Activated naive CD8-positive, alpha-beta T cell treated with anti-CD3 and anti-CD28 coated beads for 36 hours (primary cell): Measurements from ENCODE around the gene PKD1. TPM values are rescaled to one million over a fixed set of nuclear protein-coding genes. Genes with fewer than 3 reads are reported as not detected.
"Not testable (repeated sequence)": the region's sequence is repeated elsewhere in the genome, so short reads cannot be mapped to it uniquely, and the experiment has no call there.

Experiments used
- DNase-seq: peaks from one replicate; pipeline ENCODE4 v3.0.0; 2021
- H3K27ac Mint-ChIP-seq: one replicate; pipeline ENCODE4 v1.8.0; 2022; ENCODE audit warnings: mild to moderate bottlenecking, moderate library complexity, mixed read lengths
- H3K27me3 Mint-ChIP-seq: one replicate; pipeline ENCODE4 v1.8.0; 2022; ENCODE audit warnings: mild to moderate bottlenecking, mixed read lengths
- H3K36me3 Mint-ChIP-seq: one replicate; pipeline ENCODE4 v1.8.0; 2021; ENCODE audit warnings: mild to moderate bottlenecking, mixed read lengths
- H3K4me1 Mint-ChIP-seq: one replicate; pipeline ENCODE4 v1.8.0; 2021; ENCODE audit warnings: mixed read lengths
- H3K4me3 Mint-ChIP-seq: one replicate; pipeline ENCODE4 v1.8.0; 2022; ENCODE audit warnings: mild to moderate bottlenecking, moderate library complexity, mixed read lengths
- H3K9me3 Mint-ChIP-seq: one replicate; pipeline ENCODE4 v1.8.0; 2022; ENCODE audit warnings: mixed read lengths
- total RNA-seq, 2 experiments: library from RNA; stranded (reverse); gene quantifications; one replicate each; pipeline ENCODE4 v1.2.3, GENCODE V29; 2021

Gene PKD1
- total RNA-seq, 2 experiments from 2014 or later, result 52.6 to 54.5 TPM

DNA sequence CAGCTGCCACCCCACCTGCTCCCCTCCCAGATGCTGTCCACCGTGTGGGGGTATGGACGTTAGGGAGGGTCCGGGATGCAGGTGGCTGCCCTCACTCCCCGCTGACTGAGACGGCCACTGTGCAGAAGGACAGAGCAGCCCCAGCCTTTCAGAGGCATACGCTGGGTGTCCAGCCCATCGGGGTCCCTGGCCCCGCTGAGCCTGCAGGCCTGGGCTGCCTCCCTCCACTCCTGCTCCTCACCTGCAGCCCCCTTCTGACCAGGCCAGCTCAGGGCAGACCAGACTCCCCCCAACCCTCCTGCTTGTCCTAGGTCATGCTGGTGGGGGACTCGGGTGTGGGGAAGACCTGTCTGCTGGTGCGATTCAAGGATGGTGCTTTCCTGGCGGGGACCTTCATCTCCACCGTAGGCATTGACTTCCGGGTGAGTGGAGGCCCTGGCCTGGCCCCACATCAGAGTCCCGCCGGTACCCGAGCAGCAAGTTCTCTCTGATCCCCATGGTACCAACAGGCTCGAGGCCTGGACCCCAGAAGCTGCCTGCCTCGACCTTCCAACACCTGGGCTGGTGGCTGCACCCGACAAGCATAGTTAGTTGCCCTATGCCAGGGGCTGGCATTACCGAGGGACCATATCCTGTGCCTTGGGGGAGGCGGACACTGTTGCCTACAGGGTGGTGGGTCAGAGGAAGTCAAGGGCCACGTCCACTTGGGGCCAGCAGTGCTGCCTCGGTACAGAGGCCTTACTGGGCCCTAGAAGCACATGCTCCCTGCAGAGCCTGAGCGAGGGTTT is 14.1 kb upstream of the PKD1 start:
- Mint-ChIP-seq H3K4me3 (peak overlapping the region; percentile 1), H3K9me3 (no peaks in the 10 kb centered on the region), H3K27me3 (peaks cover 7% of the 10 kb centered on the region), H3K36me3 (peaks cover 35% of the 10 kb centered on the region), H3K27ac (peak overlapping the region; percentile 45), H3K4me1 (peaks cover 27% of the 10 kb centered on the region)
- peak; percentile 22 for DNase-seq

DNA sequence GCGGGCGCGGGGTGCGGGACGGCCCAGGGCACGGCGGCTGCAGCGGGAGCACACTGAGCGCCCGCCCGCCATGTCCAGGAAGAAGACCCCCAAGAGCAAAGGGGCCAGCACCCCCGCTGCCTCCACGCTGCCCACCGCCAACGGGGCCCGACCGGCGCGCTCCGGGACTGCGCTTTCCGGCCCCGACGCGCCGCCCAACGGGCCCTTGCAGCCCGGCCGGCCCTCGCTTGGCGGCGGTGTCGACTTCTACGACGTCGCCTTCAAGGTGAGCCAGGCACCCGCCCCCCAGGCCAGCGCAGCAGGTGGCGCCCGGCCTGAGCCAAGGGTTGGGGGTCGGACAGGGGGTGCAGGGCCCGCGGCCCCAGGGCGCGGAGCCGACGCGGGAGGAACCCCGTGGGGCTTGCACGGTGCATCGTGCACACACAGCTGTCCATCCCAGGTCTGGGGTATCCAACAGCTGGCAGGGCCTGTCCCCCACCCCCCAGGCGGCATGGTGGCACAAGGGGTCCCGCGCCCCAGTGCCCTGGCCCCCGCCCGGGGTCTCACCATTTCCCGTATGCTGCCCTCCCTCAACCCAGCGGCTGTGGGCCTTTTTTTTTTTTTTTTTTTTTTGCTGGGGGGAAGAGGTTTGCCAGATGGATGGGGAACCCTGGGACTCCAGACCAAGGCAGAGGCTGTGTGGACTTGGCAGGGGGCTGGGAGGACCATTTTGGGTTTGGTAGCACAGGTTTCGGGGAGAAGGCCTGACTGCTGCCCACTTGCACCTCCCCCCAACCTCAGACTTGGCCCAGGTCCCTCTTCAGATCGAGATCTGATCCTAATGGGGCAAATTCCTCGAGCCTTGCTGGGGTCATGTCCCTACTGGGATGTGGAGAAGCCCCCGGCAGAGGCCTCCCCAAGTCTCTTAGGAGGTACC is 13.3 kb upstream of the PKD1 start:
- peak overlapping the region; percentile 45 for H3K27ac Mint-ChIP-seq
- peak; percentile 60 for DNase-seq
- H3K4me3 Mint-ChIP-seq, result peak overlapping the region; percentile 34
- H3K4me1 Mint-ChIP-seq, result peaks cover 27% of the 10 kb centered on the region
- H3K9me3 Mint-ChIP-seq, result no peaks in the 10 kb centered on the region
- peaks cover 27% of the 10 kb centered on the region for H3K36me3 Mint-ChIP-seq
- H3K27me3 Mint-ChIP-seq, result peaks cover 3% of the 10 kb centered on the region

DNA sequence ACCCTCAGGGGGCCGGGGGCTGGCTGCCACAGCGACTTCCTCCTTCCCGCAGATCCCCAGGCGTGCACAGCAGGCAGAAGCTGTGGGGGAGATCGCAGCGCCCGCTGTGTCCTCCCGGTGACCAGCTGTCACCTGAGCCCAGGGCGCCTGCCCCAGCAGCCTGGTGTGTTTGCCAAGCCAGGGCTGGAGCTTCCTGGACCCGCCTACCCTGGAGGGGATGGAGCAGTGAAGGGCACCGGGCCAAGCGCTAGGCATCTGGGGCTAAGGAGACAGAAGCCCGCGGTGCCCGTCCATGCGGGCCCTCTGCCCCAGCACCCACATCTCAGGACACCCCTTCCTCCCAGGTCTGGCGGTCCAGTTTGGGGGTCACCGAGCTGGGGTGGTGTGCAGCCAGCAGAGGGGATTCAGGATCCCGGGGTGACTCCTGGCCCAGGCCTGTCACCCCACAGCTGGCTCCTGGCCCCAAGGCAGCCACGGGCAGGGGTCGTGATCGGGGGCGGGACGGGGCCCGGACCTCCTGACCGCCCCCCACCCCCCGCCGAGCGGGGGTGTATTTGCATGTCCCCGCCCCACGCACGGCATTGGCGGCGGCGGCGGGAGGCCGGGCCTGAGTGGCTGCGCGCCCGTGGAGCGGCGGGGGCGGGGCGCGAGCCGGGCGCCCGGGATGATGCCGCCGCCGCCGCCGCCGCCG is 12.4 kb upstream of the PKD1 start, which contains the start of gene RAB26:
Gene RAB26 (plus strand): TSS at position 645 of the 691 bp plus-strand sequence. CDS start 159 bp downstream, outside the sequence.
- H3K4me3 Mint-ChIP-seq, result peak within 1 kb of the TSS; percentile 34
- peaks cover 18% of the 10 kb centered on the region for H3K36me3 Mint-ChIP-seq
- peak; percentile 65 for DNase-seq
- H3K27ac Mint-ChIP-seq, result peak within 1 kb of the TSS; percentile 45
- peaks cover 23% of the 10 kb centered on the region for H3K4me1 Mint-ChIP-seq
- H3K9me3 Mint-ChIP-seq, result no peaks in the 10 kb centered on the region
- H3K27me3 Mint-ChIP-seq, result peaks cover 3% of the 10 kb centered on the region

DNA sequence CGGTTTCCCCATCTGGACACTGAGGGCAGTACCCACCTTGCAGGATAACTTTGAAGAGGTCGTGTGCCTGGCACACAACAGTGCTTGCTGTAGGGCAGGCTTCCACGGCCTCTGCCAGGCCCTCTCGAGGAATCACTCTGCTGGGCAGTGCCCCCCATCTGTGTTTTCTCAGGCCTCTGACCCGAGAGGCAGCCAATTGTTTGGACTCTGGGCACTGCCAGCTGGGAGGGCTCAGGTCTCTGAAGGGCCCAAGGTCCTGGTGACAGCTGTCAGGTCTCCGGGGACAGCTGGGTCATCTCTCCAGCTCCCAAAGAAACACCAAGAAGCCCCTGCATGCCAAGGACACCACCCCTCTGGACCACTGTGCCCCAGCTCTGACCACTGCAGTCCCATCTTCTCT is 11.7 kb upstream of the PKD1 start:
- Mint-ChIP-seq H3K9me3 (no peaks in the 10 kb centered on the region), H3K27me3 (peaks cover 3% of the 10 kb centered on the region), H3K36me3 (peaks cover 11% of the 10 kb centered on the region), H3K27ac (peak overlapping the region; percentile 48), H3K4me1 (peaks cover 18% of the 10 kb centered on the region), H3K4me3 (no peak overlapping the region)
- DNase-seq, result no peak

DNA sequence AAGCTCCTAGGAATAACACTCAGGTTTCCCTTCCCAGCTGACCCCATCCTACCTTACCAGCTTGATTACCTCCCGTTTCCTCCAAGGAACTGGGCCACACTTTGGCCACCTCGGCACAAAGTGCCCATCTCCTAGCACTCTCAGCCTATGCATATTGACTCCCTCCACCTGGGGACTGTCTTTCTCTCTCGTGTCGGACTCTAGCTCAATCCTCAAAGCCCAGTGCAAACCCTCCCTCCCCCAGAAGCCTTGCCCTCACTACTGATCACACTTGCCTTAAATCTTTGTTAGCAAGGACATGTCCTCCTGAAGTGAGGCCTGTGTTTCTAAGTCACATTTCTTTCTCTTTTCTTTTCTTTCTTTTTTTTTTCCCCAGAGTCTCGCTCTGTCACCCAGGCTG is 10.1 kb upstream of the PKD1 start:
- H3K27ac Mint-ChIP-seq, result no peak overlapping the region
- no peak overlapping the region for H3K4me3 Mint-ChIP-seq
- H3K4me1 Mint-ChIP-seq, result peaks cover 8% of the 10 kb centered on the region
- H3K36me3 Mint-ChIP-seq, result no peaks in the 10 kb centered on the region
- H3K27me3 Mint-ChIP-seq, result no peaks in the 10 kb centered on the region
- DNase-seq, result no peak
- no peaks in the 10 kb centered on the region for H3K9me3 Mint-ChIP-seq

DNA sequence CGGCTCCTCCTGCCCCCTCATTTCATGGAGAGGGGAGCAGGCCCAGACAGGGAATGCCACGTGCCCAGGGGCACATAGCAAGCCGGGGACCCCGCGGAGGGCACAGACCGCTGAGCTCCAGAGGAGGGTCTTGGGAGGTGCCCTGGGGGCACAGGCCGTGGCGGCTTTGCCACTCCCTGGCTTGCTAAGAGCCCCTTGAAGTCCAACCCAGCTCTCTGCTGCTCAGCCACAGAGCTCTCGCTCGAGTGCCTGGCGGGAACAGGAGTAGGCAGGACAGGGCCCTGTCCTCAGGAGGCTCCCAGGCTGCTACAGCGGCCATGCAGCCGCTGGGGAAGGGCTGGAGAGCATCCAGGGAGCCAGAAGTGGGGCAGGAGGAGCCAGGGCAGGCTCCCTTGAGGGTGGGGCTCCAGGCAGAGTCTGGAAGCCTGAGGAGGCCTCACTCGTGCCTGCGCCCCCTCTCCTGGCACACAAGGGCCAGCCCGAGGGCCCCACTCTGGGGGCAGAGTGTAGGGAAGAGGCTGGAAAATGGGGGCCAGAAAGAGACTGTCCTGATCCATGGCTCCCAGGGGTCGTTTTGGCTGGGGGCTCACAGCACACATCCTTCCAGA is 8.3 kb upstream of the PKD1 start:
- H3K27ac Mint-ChIP-seq, result no peak overlapping the region
- H3K4me1 Mint-ChIP-seq, result peaks cover 2% of the 10 kb centered on the region
- H3K36me3 Mint-ChIP-seq, result no peaks in the 10 kb centered on the region
- no peaks in the 10 kb centered on the region for H3K27me3 Mint-ChIP-seq
- no peak overlapping the region for H3K4me3 Mint-ChIP-seq
- H3K9me3 Mint-ChIP-seq, result no peaks in the 10 kb centered on the region
- no peak for DNase-seq

DNA sequence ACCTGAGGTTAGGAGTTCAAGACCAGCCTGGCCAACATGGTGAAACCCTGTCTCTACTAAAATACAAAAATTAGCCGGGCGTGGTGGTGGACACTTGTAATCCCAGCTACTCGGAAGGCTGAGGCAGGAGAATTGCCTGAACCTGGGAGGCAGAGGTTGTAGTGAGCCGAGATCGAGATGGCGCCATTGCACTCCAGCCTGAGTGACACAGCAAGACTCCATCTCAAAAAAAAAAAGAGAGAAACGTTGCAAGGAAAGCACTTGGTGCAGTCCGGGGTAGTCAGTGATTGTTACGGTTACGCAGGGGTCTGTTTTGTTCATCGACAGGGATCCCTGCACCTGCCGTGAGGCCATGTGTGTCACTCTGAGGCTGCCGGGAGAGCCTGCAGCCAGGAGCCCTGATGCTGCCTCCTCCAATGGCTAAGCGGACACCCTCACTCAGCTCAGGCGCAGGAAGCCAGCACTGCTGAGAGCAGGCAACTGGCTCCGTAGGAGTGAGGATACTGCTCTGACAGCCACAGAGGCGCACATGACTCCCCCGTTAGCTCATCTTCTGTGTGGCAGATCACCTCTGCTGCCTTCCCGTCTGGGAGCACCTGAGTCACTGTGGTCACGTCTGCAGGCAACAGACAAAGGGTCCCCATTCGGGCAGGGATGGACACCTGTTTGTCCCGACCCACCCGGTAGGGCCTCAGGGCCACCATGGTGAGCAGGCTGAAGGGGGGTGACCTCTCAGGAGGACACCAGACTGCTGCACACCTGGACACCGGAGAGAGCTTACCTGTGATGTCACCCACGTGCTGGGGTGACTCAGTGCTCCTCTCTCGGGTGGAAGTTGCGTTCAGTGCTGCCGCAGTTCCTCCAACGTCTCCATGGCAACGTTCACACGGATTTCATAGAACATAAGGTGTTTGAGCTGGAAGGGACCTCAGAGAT is 7.5 kb upstream of the PKD1 start:
- no peak for DNase-seq
- peaks cover 2% of the 10 kb centered on the region for H3K4me1 Mint-ChIP-seq
- H3K9me3 Mint-ChIP-seq, result no peaks in the 10 kb centered on the region
- no peak overlapping the region for H3K4me3 Mint-ChIP-seq
- no peak overlapping the region for H3K27ac Mint-ChIP-seq
- no peaks in the 10 kb centered on the region for H3K36me3 Mint-ChIP-seq
- H3K27me3 Mint-ChIP-seq, result no peaks in the 10 kb centered on the region

DNA sequence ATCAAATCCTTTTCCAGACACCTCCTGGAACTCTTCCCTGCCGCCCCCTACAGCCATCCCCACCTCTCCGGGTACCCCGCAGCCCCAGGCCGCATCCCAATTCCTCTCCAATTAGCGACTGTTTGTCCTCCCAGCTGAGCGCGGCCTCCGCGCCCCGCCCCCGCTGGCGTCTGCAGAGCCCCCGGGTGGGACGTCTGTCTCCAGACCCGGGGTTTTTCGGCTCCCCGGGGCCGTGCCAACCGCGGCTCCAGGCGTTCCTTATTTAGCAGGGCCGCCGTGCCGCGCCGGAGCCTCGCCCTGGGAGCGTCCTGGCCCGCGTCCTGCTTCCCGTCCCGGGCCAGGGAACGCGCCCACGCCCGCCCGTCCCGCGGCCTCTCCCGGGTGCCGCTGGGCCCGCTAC is 627 bp downstream of the PKD1 start:
- H3K27me3 Mint-ChIP-seq, H3K27ac Mint-ChIP-seq, H3K36me3 Mint-ChIP-seq, H3K9me3 Mint-ChIP-seq, H3K4me1 Mint-ChIP-seq: not testable (repeated sequence)
- peak overlapping the region; percentile 88 for H3K4me3 Mint-ChIP-seq
- peak; percentile 32 for DNase-seq

DNA sequence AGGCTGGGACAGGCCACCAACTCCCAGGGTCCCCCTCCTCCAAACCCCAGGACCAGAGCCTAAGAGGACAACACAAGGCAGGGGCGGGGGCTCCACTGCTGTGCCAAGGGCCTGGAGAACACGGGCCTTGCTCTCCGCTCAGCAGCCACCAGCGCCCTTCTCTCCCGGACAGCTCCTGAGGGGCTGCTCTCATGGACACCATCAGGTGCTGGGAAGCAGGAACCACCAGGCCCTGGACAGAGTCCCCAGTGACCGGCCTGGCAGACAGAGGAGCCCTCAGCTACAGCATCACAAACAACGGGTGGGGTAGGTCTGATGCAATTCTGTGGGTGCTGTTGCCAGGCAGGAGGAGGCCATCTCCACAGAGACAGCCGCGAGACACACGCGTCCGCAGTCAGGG is 1.9 kb downstream of the PKD1 start:
- DNase-seq, H3K9me3 Mint-ChIP-seq, H3K4me3 Mint-ChIP-seq, H3K27ac Mint-ChIP-seq, H3K36me3 Mint-ChIP-seq, H3K27me3 Mint-ChIP-seq: not testable (repeated sequence)
- peaks cover 13% of the 10 kb centered on the region for H3K4me1 Mint-ChIP-seq

DNA sequence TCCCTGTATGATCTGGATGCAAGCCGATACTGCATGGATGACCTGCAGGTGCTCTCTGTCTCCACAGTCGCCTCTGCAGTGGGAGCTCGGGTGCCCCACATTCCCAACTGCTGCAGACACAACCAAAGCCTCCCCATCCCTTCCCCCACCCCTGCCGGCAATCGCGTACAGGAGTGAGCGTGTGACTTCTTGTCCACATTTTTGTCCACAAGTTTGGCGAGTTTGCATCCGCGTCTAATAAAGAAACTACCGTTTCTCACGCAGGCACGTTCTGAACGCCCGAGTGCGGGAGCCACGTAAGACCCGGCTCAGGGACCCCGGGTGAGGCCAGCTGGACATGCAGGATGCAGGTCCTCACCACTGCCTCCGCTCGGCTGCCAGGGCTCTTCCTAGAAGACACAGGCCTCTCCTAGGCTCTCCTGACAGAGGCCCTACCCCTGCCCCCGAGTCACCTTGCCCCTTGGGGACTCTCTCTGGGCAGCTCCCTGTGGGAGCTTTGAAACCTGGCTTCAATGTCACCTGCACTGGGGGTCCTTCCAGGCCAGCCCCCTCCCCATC is 5.7 kb downstream of the PKD1 start:
- not testable (repeated sequence) for H3K4me3 Mint-ChIP-seq
- peaks cover 15% of the 10 kb centered on the region for H3K4me1 Mint-ChIP-seq

DNA sequence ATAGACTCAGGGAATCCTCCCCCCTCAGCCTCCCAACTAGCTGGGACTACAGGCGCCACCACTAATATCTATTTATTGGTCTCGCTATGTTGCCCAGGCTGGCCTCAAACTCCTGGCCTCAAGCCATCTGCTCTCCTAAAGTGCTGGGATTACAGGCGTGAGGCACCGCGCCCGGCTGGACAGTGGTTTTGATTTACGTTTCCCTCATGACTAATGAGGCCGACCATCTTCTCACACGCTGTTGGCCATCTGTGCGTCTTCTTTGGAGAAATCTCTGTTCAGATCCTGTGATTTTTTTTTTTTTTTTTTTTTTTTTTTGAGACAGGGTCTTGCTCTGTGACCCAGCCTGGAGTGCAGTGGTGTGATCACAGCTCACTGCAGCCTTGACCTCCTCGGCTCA is 6.4 kb downstream of the PKD1 start:
- not testable (repeated sequence) for H3K4me3 Mint-ChIP-seq, H3K27me3 Mint-ChIP-seq, DNase-seq, H3K36me3 Mint-ChIP-seq, H3K9me3 Mint-ChIP-seq
- Mint-ChIP-seq H3K27ac (peak overlapping the region; percentile 91), H3K4me1 (peaks cover 13% of the 10 kb centered on the region)

More for the DNA sequence above, 5.7 kb downstream of the PKD1 start:
- H3K9me3 Mint-ChIP-seq, H3K27ac Mint-ChIP-seq, DNase-seq, H3K36me3 Mint-ChIP-seq, H3K27me3 Mint-ChIP-seq: not testable (repeated sequence)

DNA sequence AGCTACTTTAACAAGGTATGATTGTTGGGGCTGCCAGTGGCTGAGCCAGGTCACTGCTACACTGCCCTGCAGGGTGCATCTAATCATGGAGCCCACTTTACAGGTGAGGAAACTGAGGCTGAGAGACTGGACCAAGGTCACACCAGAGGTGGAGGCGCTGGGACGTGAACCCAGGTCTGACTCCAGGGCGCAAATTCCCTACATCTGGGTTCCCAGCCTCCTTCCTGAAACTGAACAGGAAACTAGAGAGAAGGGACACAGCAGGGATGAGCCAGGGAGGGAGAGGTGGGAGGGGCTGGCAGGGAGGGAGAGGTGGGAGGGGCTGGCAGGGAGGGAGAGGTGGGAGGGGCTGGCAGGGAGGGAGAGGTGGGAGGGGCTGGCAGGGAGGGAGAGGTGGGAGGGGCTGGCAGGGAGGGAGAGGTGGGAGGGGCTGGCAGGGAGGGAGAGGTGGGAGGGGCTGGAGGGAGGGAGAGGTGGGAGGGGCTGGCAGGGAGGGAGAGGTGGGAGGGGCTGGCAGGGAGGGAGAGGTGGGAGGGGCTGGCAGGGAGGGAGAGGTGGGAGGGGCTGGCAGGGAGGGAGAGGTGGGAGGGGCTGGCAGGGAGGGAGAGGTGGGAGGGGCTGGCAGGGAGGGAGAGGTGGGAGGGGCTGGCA is 7.9 kb downstream of the PKD1 start:
- DNase-seq, H3K9me3 Mint-ChIP-seq, H3K36me3 Mint-ChIP-seq, H3K27ac Mint-ChIP-seq, H3K4me3 Mint-ChIP-seq, H3K27me3 Mint-ChIP-seq: not testable (repeated sequence)
- H3K4me1 Mint-ChIP-seq, result peaks cover 13% of the 10 kb centered on the region

DNA sequence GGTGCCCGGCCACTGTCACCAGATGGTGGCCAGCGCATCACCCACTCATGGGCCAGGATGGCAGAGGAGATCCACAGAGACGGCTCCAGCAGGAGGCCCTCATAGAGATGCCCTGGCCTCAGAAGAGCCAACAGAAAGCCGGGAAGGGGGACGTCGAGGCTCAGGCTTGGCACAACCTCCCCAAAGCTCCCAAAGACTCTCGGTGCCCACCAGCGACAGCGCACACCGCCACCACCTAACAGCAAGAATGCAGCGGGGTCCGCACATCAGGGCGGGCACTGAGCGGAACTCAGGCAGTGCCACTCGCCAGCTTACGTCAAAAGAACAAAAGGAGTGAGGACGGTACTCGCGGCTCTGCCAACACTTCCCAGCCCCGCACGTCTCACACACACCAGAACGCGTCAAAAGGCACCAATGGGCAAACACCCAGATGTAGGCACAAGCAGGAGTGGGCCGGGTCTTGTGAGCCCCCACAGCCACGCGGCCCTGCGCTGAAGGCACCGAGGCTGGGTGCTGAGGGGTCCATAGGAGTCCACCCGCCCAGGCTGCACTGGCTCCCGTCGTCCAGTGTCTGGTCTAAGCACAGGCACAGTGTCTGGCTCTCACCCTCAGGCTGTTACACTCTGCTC is 8.7 kb downstream of the PKD1 start:
- not testable (repeated sequence) for DNase-seq, H3K36me3 Mint-ChIP-seq, H3K9me3 Mint-ChIP-seq, H3K27me3 Mint-ChIP-seq, H3K4me3 Mint-ChIP-seq
- Mint-ChIP-seq H3K4me1 (peaks cover 13% of the 10 kb centered on the region), H3K27ac (peak overlapping the region; percentile 42)
